ENCODE results near the gene GPATCH1. TPM values are rescaled to one million over a fixed set of nuclear protein-coding genes. Genes with fewer than 3 reads are reported as not detected.
"Not testable (repeated sequence)": the region's sequence is repeated elsewhere in the genome, so short reads cannot be mapped to it uniquely, and the experiment has no call there.

Gene GPATCH1
- total and polyA plus RNA-seq, 10 of the 15 experiments (the other 5 are each of a cell fraction or from before 2014, with no cell fraction given) = 4.5 to 9.6 (median 7.2) TPM

DNA sequence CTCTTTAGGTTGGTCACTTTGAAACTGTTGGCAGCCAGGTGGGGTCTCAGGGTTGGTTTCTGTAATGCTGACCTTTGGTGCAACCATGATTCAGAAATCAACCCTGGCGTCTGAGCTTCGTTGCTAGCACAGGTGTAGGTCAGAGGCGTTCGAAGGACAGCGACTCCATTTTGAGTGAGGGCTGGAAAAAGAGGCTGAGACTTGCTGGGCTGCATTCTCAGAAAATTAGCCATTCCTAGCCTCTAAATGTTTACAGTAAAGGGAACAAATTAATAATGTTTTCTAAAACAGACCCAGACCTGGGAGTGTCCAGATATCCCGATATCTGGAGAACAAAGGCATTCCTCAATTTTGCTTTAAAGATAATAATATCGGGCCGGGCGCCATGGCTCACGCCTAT lies 45.5 kb upstream of the GPATCH1 start:
- Histone ChIP-seq H3K27me3 (replicated peaks in 1 of 2; ENCODE audit: control insufficient read depth in 2 of 2, insufficient read depth in 2 of 2, low read length in 1 of 2) (no peaks in the 10 kb centered on the region), H3K9ac (ENCODE audit: control insufficient read depth, insufficient read depth, low read length) (no peak overlapping the region), H3K4me1 (ENCODE audit: control insufficient read depth, insufficient read depth, low read length) (no peaks in the 10 kb centered on the region), H3K27ac (ENCODE audit: control insufficient read depth, insufficient read depth) (no peak overlapping the region), H3K36me3 (ENCODE audit: control insufficient read depth in 2 of 2, insufficient read depth in 2 of 2, low read length in 1 of 2) (no peaks in the 10 kb centered on the region), H3K79me2 (ENCODE audit: control insufficient read depth, insufficient read depth, low read length) (no peaks in the 10 kb centered on the region), H3K9me3 (replicated peaks; ENCODE audit: control insufficient read depth, insufficient read depth, low read length) (no peaks in the 10 kb centered on the region), H3K4me3 (no peak overlapping the region), H3K4me2 (ENCODE audit: control insufficient read depth, insufficient read depth) (no peak overlapping the region), H4K20me1 (ENCODE audit: control insufficient read depth, insufficient read depth) (no peaks in the 10 kb centered on the region), H2AFZ (ENCODE audit: control insufficient read depth, low read depth, low read length) (no peak overlapping the region)
- SMC1A ChIA-PET (ENCODE audit: uncharacterized antibody, unreplicated experiment) = no interaction called here
- FAIRE-seq = no peak
- CTCF ChIA-PET = no interaction called here
- WGBS (ENCODE audit: insufficient coverage, insufficient replicate concordance, low lambda C conversion rate, missing lambda C conversion rate) = 82% methylated on average over 10 of the region's 10 CpGs
- BruUV-seq (replicated peaks) = no TSS peak
- TF ChIP-seq CBX5 (IDR thresholded peaks at IDR 0.05; ENCODE audit: low read depth) = no peak
- no peak for TF ChIP-seq MXI1 (IDR thresholded peaks at IDR 0.05; ENCODE audit: low read depth, low read length)
- TF ChIP-seq, protein P1, sequence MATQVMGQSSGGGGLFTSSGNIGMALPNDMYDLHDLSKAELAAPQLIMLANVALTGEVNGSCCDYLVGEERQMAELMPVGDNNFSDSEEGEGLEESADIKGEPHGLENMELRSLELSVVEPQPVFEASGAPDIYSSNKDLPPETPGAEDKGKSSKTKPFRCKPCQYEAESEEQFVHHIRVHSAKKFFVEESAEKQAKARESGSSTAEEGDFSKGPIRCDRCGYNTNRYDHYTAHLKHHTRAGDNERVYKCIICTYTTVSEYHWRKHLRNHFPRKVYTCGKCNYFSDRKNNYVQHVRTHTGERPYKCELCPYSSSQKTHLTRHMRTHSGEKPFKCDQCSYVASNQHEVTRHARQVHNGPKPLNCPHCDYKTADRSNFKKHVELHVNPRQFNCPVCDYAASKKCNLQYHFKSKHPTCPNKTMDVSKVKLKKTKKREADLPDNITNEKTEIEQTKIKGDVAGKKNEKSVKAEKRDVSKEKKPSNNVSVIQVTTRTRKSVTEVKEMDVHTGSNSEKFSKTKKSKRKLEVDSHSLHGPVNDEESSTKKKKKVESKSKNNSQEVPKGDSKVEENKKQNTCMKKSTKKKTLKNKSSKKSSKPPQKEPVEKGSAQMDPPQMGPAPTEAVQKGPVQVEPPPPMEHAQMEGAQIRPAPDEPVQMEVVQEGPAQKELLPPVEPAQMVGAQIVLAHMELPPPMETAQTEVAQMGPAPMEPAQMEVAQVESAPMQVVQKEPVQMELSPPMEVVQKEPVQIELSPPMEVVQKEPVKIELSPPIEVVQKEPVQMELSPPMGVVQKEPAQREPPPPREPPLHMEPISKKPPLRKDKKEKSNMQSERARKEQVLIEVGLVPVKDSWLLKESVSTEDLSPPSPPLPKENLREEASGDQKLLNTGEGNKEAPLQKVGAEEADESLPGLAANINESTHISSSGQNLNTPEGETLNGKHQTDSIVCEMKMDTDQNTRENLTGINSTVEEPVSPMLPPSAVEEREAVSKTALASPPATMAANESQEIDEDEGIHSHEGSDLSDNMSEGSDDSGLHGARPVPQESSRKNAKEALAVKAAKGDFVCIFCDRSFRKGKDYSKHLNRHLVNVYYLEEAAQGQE (IDR thresholded peaks at IDR 0.05; ENCODE audit: low read depth, low read length) = no peak
- no peak for TF ChIP-seq POU2F2 (IDR thresholded peaks at IDR 0.05; ENCODE audit: borderline replicate concordance, low read depth, low read length)
- TF ChIP-seq, protein P2, sequence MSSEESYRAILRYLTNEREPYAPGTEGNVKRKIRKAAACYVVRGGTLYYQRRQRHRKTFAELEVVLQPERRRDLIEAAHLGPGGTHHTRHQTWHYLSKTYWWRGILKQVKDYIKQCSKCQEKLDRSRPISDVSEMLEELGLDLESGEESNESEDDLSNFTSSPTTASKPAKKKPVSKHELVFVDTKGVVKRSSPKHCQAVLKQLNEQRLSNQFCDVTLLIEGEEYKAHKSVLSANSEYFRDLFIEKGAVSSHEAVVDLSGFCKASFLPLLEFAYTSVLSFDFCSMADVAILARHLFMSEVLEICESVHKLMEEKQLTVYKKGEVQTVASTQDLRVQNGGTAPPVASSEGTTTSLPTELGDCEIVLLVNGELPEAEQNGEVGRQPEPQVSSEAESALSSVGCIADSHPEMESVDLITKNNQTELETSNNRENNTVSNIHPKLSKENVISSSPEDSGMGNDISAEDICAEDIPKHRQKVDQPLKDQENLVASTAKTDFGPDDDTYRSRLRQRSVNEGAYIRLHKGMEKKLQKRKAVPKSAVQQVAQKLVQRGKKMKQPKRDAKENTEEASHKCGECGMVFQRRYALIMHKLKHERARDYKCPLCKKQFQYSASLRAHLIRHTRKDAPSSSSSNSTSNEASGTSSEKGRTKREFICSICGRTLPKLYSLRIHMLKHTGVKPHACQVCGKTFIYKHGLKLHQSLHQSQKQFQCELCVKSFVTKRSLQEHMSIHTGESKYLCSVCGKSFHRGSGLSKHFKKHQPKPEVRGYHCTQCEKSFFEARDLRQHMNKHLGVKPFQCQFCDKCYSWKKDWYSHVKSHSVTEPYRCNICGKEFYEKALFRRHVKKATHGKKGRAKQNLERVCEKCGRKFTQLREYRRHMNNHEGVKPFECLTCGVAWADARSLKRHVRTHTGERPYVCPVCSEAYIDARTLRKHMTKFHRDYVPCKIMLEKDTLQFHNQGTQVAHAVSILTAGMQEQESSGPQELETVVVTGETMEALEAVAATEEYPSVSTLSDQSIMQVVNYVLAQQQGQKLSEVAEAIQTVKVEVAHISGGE (CRISPR knock-in tag; IDR thresholded peaks at IDR 0.05) = no peak
- intact Hi-C loops (cut with micrococcal nuclease; ENCODE audit: unreplicated experiment) = no loop called here
- DNase-seq (ENCODE audit: low read depth, low spot score) = no peak
- in situ Hi-C loops (cut with MboI) = no loop called here
- no peak for ATAC-seq
- RAD21 ChIA-PET (ENCODE audit: unreplicated experiment) = no interaction called here
- POLR2A ChIA-PET = no interaction called here

DNA sequence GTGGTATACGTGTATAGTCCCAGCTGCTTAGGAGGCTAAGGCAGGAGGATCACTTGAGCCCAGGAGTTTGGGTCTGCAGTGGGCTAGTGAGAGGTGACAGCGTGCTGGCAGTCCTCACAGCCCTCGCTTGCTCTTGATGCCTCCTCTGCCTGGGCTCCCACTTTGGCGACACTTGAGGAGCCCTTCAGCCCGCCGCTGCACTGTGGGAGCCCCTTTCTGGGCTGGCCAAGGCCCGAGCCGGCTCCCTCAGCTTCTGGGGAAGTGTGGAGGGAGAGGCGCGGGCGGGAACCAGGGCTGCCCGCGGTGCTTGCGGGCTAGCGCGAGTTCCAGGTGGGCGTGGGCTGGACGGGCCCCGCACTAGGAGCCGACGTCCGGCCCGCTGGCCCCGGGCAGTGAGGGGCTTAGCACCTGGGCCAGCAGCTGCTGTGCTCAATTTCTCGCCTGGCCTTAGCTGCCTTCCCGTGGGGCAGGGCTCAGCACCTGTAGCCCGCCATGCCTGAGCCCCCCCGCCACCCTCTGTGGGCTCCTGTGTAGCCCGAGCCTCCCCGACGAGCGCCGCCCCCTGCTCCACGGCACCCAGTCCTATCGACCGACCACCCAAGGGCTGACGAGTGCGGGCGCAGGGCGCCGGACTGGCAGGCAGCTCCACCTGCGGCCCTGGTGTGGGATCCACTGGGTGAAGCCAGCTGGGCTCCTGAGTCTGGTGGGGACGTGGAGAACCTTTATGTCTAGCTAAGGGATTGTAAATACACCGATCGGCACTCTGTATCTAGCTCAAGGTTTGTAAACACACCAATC lies 44.4 kb upstream of the GPATCH1 start:
- H2AFZ ChIP-seq (ENCODE audit: control insufficient read depth, low read depth, low read length); H3K4me1 ChIP-seq (ENCODE audit: control insufficient read depth, insufficient read depth, low read length); SMC1A ChIA-PET (ENCODE audit: uncharacterized antibody, unreplicated experiment); intact Hi-C loops (cut with micrococcal nuclease; ENCODE audit: unreplicated experiment); H3K79me2 ChIP-seq (ENCODE audit: control insufficient read depth, insufficient read depth, low read length); DNase-seq (ENCODE audit: low read depth, low spot score); ATAC-seq; POLR2A ChIA-PET; FAIRE-seq; H3K36me3 ChIP-seq (ENCODE audit: control insufficient read depth in 2 of 2, insufficient read depth in 2 of 2, low read length in 1 of 2); H3K9ac ChIP-seq (ENCODE audit: control insufficient read depth, insufficient read depth, low read length); H3K4me3 ChIP-seq; BruUV-seq (replicated peaks); RAD21 ChIA-PET (ENCODE audit: unreplicated experiment); H3K9me3 ChIP-seq (replicated peaks; ENCODE audit: control insufficient read depth, insufficient read depth, low read length); H3K27ac ChIP-seq (ENCODE audit: control insufficient read depth, insufficient read depth); H4K20me1 ChIP-seq (ENCODE audit: control insufficient read depth, insufficient read depth); H3K27me3 ChIP-seq (replicated peaks in 1 of 2; ENCODE audit: control insufficient read depth in 2 of 2, insufficient read depth in 2 of 2, low read length in 1 of 2); in situ Hi-C loops (cut with MboI); H3K4me2 ChIP-seq (ENCODE audit: control insufficient read depth, insufficient read depth): not testable (repeated sequence)
- CTCF ChIA-PET = interaction anchor here (0.6 kb wide), 1 partner anchor 46 kb away, joined by 4 read pairs; no protein-coding TSS in a partner anchor
- whole genome bisulfite sequencing (ENCODE audit: insufficient coverage, insufficient replicate concordance, low lambda C conversion rate, missing lambda C conversion rate) = 87% methylated on average over 35 of the region's 45 CpGs
